Measurements from ENCODE around the gene MLKL. TPM values are rescaled to one million over a fixed set of nuclear protein-coding genes. Genes with fewer than 3 reads are reported as not detected.

Gene MLKL
- total and polyA plus RNA-seq, 2 donors (not counting 3 experiments of a cell fraction or from before 2014, with no cell fraction given): 8.1 to 26.5 TPM

- ChIA-PET POLR2A (no interaction called here), CTCF (interaction anchor here (1.3 kb wide), 1 partner anchor 10 kb away, joined by 3 read pairs; no protein-coding TSS in a partner anchor)
- Histone ChIP-seq H3K9me1 (replicated peaks; ENCODE audit: control insufficient read depth, extremely low read depth, insufficient read depth, low read length) (no peaks in the 10 kb centered on the region), H3K36me3 (ENCODE audit: control insufficient read depth in 2 of 2, extremely low read depth in 1 of 2, insufficient read depth in 2 of 2, low read length in 2 of 2) (no peaks in the 10 kb centered on the region), H3K27ac (ENCODE audit: insufficient read depth, low read depth, low read length) (no peak overlapping the region), H3K9me3 (replicated peaks; ENCODE audit: control insufficient read depth, insufficient read depth, low read length) (no peaks in the 10 kb centered on the region), H3K4me1 (ENCODE audit: control insufficient read depth, extremely low read depth, insufficient read depth, low read length) (no peaks in the 10 kb centered on the region), H3K9ac (replicated peaks; ENCODE audit: extremely low read depth, insufficient read depth, low read length) (no peak overlapping the region), H3K27me3 (ENCODE audit: control insufficient read depth in 2 of 2, insufficient read depth in 2 of 2, low read length in 2 of 2) (no peaks in the 10 kb centered on the region), H4K20me1 (replicated peaks; ENCODE audit: control insufficient read depth, extremely low read depth, insufficient read depth, low read length) (no peaks in the 10 kb centered on the region), H3K4me3 (replicated peaks in 1 of 3; ENCODE audit: insufficient read depth in 1 of 3, low read depth in 1 of 3, low read length in 3 of 3) (no peak overlapping the region), H2AFZ (ENCODE audit: low read depth, low read length) (no peak overlapping the region), H3K4me2 (ENCODE audit: insufficient read depth, low read length) (no peak overlapping the region), H3K79me2 (ENCODE audit: control insufficient read depth, insufficient read depth, low read length) (no peaks in the 10 kb centered on the region)
- dilution Hi-C loops (cut with MboI; ENCODE audit: extremely low pct_ligation_motif_present, low sequenced_read_pairs) (no loop called here), intact Hi-C loops (cut with micrococcal nuclease) (no loop called here)
- TF ChIP-seq POLR2AphosphoS5 (IDR thresholded peaks at IDR 0.05; ENCODE audit: insufficient read depth, low read depth, low read length): no peak
- TF ChIP-seq, protein P1, sequence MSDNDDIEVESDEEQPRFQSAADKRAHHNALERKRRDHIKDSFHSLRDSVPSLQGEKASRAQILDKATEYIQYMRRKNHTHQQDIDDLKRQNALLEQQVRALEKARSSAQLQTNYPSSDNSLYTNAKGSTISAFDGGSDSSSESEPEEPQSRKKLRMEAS (IDR thresholded peaks at IDR 0.05; ENCODE audit: insufficient read depth, insufficient read length): no peak
- TF ChIP-seq JUN (IDR thresholded peaks at IDR 0.05; ENCODE audit: borderline replicate concordance, insufficient read depth, insufficient read length, low read depth): no peak
- TF ChIP-seq POLR2A (IDR thresholded peaks at IDR 0.05; ENCODE audit: low read depth, low read length): no peak
- TF ChIP-seq FOS (IDR thresholded peaks at IDR 0.05; ENCODE audit: borderline replicate concordance, insufficient read depth, low read length): no peak
- TF ChIP-seq MYC (IDR thresholded peaks at IDR 0.05; ENCODE audit: low read depth, low read length): no peak
- no peak for TF ChIP-seq EZH2 (IDR thresholded peaks at IDR 0.05; ENCODE audit: borderline replicate concordance, low read depth, low read length, severe bottlenecking)
- TF ChIP-seq CTCF (IDR thresholded peaks at IDR 0.05; ENCODE audit: extremely low read depth in 1 of 2, insufficient read depth in 1 of 2, low read depth in 1 of 2, low read length in 2 of 2): no peak
- no peak for TF ChIP-seq GATA2 (IDR thresholded peaks at IDR 0.05; ENCODE audit: insufficient read depth, insufficient read length, low read depth, low read length)
- DNase-seq (ENCODE audit: low read depth, low spot score): no peak
- no peak for FAIRE-seq
- BruUV-seq (replicated peaks): no TSS peak
These were observed 36.0 kb upstream of the MLKL start for GRCh38 chr16:74736531-74737157.
